ENCODE results near the gene HDAC6. TPM values are rescaled to one million over a fixed set of nuclear protein-coding genes. Genes with fewer than 3 reads are reported as not detected.

The HDAC6 gene
- total and polyA plus RNA-seq, 7 donors = 21.8 to 47.1 (median 31.8) TPM

GRCh38 chrX:48824066-48824465, 22.2 kb downstream of the HDAC6 start:
- Histone ChIP-seq H3K9me3 (no peaks in the 10 kb centered on the region), H3K36me3 (ENCODE audit: insufficient read depth in 1 of 2, low read depth in 1 of 2) (peaks cover 0 to 43% of the 10 kb centered on the region in 2 donors), H3K4me1 (no peaks in the 10 kb centered on the region), H3K27me3 (ENCODE audit: insufficient read depth in 3 of 3, low read length in 2 of 3) (peaks cover 0 to 2% (median 0%) of the 10 kb centered on the region in 3 donors), H3K27ac (no peak overlapping the region), H3K4me3 (no peak overlapping the region)
- intact Hi-C loops (cut with DNase I) = no loop called here
- no peak for TF ChIP-seq CTCF (IDR thresholded peaks at IDR 0.05)
- no peak for DNase-seq
- WGBS, 3 donors = 82 to 90% (median 83%) methylated on average over 3 to 8 of the region's 8 CpGs
- no peak for ATAC-seq

DNA sequence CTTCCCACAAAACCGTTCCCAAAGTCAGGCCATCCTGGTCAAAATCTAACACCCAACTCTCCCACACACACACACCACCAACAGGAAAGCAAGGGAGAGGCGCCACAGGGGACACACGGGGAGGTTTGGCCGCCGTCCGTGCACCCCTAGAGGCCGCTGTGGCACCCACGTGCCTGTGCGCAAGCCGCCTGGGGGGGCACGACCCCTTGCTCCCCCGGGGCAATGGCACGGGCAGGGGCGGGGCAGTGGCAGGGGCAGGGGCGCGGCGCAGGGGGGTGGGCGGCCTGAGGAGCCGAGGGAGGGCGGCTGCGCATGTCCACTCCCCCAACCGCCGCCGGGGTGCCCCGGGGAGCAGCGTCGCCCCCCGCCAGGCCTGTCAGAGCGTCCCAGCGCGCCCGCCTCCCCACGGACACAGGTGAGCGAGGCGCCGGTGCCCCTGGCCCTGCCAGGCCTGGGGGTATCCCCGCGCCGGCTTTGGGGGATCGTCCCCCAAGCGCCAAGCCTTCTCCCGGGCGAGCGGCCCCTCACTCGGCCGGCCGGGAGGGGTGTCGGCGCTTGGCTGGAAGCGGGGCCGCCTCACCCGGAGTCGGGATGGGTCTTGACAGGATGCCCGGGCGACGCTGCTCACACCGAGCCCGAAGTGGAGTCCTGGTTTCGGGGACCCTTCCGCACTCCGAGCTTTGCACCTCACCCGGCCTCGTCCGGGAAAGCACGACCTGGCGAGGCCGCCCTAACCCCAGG, 24.4 kb downstream of the HDAC6 start, which contains the start of gene ERAS:
ERAS (plus strand) TSS at position 379 of the 741 bp plus-strand sequence. CDS start 2,611 bp downstream, outside the sequence.
- Histone ChIP-seq H3K9me3 (no peaks in the 10 kb centered on the region), H3K36me3 (ENCODE audit: insufficient read depth in 1 of 2, low read depth in 1 of 2) (peaks cover 0 to 32% of the 10 kb centered on the region in 2 donors), H3K4me3 (no peak within 1 kb of the TSS), H3K4me1 (no peaks in the 10 kb centered on the region), H3K27ac (no peak within 1 kb of the TSS), H3K27me3 (ENCODE audit: insufficient read depth in 3 of 3, low read length in 2 of 3) (peaks cover 0 to 19% (median 3%) of the 10 kb centered on the region in 3 donors)
- ATAC-seq (no peak), DNase-seq (no peak)
- intact Hi-C loops (cut with DNase I) = no loop called here
- TF ChIP-seq CTCF (IDR thresholded peaks at IDR 0.05) = no peak
- 39 to 64% (median 59%) methylated on average over 14 to 62 of the region's 67 CpGs for WGBS, 3 donors

GRCh38 chrX:48826876-48827653, 25.2 kb downstream of the HDAC6 start:
- DNase-seq = no peak
- no peak for TF ChIP-seq CTCF (IDR thresholded peaks at IDR 0.05)
- H3K27me3 ChIP-seq (ENCODE audit: insufficient read depth in 3 of 3, low read length in 2 of 3) = peaks cover 0 to 26% (median 3%) of the 10 kb centered on the region in 3 donors
- intact Hi-C loops (cut with DNase I) = no loop called here
- no peak overlapping the region for H3K27ac ChIP-seq
- no peaks in the 10 kb centered on the region for H3K4me1 ChIP-seq
- H3K9me3 ChIP-seq = no peaks in the 10 kb centered on the region
- peaks cover 0 to 24% of the 10 kb centered on the region in 2 donors for H3K36me3 ChIP-seq (ENCODE audit: insufficient read depth in 1 of 2, low read depth in 1 of 2)
- H3K4me3 ChIP-seq = no peak overlapping the region
- 33 to 65% (median 48%) methylated on average over 26 to 73 of the region's 73 CpGs for WGBS, 3 donors
- no peak for ATAC-seq

DNA sequence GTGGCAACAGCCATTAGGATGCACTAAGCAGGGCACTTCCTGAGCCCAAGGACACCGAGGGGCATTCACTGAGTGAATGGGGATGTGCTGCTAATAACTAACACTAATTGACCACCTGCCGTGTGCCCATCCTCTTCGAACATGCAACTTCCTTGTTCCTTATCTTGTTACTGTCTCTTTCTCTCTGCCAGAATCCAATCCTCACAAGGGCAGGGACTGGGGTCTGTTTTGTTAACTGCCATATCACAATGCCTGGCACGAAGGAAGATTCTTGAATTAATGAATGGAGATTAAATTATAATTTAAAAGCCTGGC, 25.7 kb downstream of the HDAC6 start:
- no peaks in the 10 kb centered on the region for H3K9me3 ChIP-seq
- peaks cover 0 to 19% of the 10 kb centered on the region in 2 donors for H3K36me3 ChIP-seq (ENCODE audit: insufficient read depth in 1 of 2, low read depth in 1 of 2)
- no peak for ATAC-seq
- H3K4me1 ChIP-seq = no peaks in the 10 kb centered on the region
- no peak for TF ChIP-seq CTCF (IDR thresholded peaks at IDR 0.05)
- intact Hi-C loops (cut with DNase I) = no loop called here
- 48 to 66% (median 60%) methylated on average over 2 to 4 of the region's 4 CpGs for WGBS, 3 donors
- peaks cover 0 to 29% (median 3%) of the 10 kb centered on the region in 3 donors for H3K27me3 ChIP-seq (ENCODE audit: insufficient read depth in 3 of 3, low read length in 2 of 3)
- DNase-seq = no peak
- H3K4me3 ChIP-seq = no peak overlapping the region
- H3K27ac ChIP-seq = no peak overlapping the region
